Progenitor cell of endocrine pancreas (in vitro differentiated cells): Measurements from ENCODE around the gene KLF15. TPM values are rescaled to one million over a fixed set of nuclear protein-coding genes. Genes with fewer than 3 reads are reported as not detected.
A peak's percentile ranks its signal among the peaks of the same experiment; 100 is the strongest.

ENCODE experiments used
- DNase-seq: peaks from one replicate; pipeline ENCODE4 v3.0.0; 2021; ENCODE audit warnings: low spot score; ENCODE audit not compliant: unreplicated experiment
- H3K27ac Mint-ChIP-seq: 2 replicates; pipeline ENCODE4 v1.8.0; 2021; ENCODE audit warnings: mild to moderate bottlenecking, moderate library complexity, mixed read lengths
- H3K27me3 Mint-ChIP-seq: 2 replicates; pipeline ENCODE4 v1.8.0; 2021; ENCODE audit warnings: mixed read lengths
- H3K36me3 Mint-ChIP-seq: 2 replicates; pipeline ENCODE4 v1.8.0; 2022; ENCODE audit warnings: mixed read lengths; ENCODE audit not compliant: insufficient read depth
- H3K4me1 Mint-ChIP-seq: 2 replicates; pipeline ENCODE4 v1.8.0; 2021; ENCODE audit warnings: low read depth, mixed read lengths
- H3K4me3 Mint-ChIP-seq: 2 replicates; pipeline ENCODE4 v1.8.0; 2021; ENCODE audit warnings: low read depth, mild to moderate bottlenecking, moderate library complexity, mixed read lengths
- H3K9me3 Mint-ChIP-seq: 2 replicates; pipeline ENCODE4 v1.8.0; 2021; ENCODE audit warnings: low read depth, mixed read lengths
- long read RNA-seq: library from polyadenylated mRNA; unstranded; transcript quantifications from one replicate; pipeline ENCODE4 v2.0.0, GENCODE V29; 2020
- total RNA-seq: library from RNA; stranded (reverse); gene quantifications from 2 replicates; pipeline ENCODE4 v1.2.1, GENCODE V29; 2021
- TF ChIP-seq, protein P1 (sequence below): fragments of 200-600 bp; sonication (generic); IDR thresholded peaks from one replicate; pipeline ENCODE4 v1.5.0; 2021; ENCODE audit warnings: antibody characterized with exemption, mild to moderate bottlenecking; ENCODE audit not compliant: unreplicated experiment

The KLF15 gene
- 16.4 and 17.7 TPM in 2 replicates for total RNA-seq
- long read RNA-seq, partial matches to known transcripts, result 0 of 1 reads
- long read RNA-seq, other reads (novel, unspliced or antisense), result 1 of 1 reads

- Mint-ChIP-seq H3K36me3 (no peaks in the 10 kb centered on the region), H3K9me3 (no peaks in the 10 kb centered on the region), H3K27me3 (peaks cover 34% of the 10 kb centered on the region), H3K27ac (peak within 1 kb of the TSS; percentile 96), H3K4me3 (peak within 1 kb of the TSS; percentile 87), H3K4me1 (peaks cover 10% of the 10 kb centered on the region)
- DNase-seq, result peak; percentile 84
- TF ChIP-seq, protein P1, sequence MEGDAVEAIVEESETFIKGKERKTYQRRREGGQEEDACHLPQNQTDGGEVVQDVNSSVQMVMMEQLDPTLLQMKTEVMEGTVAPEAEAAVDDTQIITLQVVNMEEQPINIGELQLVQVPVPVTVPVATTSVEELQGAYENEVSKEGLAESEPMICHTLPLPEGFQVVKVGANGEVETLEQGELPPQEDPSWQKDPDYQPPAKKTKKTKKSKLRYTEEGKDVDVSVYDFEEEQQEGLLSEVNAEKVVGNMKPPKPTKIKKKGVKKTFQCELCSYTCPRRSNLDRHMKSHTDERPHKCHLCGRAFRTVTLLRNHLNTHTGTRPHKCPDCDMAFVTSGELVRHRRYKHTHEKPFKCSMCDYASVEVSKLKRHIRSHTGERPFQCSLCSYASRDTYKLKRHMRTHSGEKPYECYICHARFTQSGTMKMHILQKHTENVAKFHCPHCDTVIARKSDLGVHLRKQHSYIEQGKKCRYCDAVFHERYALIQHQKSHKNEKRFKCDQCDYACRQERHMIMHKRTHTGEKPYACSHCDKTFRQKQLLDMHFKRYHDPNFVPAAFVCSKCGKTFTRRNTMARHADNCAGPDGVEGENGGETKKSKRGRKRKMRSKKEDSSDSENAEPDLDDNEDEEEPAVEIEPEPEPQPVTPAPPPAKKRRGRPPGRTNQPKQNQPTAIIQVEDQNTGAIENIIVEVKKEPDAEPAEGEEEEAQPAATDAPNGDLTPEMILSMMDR, result no peak
These were observed at the start of gene KLF15 for GRCh38 chr3:126357295-126358037. Gene KLF15 (minus strand): TSS chr3:126357408. CDS start chr3:126352922, 4,486 bp downstream.

- no peaks in the 10 kb centered on the region for H3K36me3 Mint-ChIP-seq
- H3K4me3 Mint-ChIP-seq, result no peak overlapping the region
- no peaks in the 10 kb centered on the region for H3K9me3 Mint-ChIP-seq
- DNase-seq, result no peak
- H3K4me1 Mint-ChIP-seq, result no peaks in the 10 kb centered on the region
- TF ChIP-seq, protein P1, result no peak
- peaks cover 13% of the 10 kb centered on the region for H3K27me3 Mint-ChIP-seq
- H3K27ac Mint-ChIP-seq, result no peak overlapping the region
These were observed 49.4 kb upstream of the KLF15 start for GRCh38 chr3:126406389-126407296.

DNA sequence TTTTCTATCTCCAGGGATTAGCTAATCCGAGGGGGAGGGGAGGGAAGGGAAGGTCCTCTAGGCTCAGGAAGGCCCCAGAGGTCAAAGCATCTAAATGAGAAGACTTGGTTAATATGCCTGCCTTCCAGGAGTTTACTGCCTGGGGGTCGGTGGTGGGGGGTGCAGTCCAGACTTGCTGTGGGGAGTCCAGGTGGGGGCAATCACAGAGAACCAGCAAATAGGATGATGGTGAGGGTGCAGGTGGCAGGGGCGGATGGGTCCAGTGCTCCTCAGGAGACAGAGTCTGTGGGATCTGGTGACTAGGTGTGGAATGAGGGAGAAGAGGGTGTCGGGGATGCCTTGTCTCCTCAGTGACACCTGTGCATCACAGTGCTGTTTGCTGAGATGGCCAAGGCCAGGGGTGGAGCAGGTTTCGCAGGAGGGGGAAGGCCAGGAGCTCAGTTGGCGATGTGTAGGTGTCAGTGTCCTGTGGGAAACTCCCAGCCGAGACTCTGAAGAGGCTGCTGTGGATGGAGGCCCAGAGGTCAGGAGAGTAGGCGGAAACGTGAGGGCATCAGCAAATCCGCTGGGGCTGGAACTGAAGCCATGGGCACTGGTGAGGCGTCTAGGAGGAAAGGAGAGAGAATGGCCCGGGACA, 45.6 kb upstream of the KLF15 start:
- DNase-seq, result no peak
- H3K4me1 Mint-ChIP-seq, result no peaks in the 10 kb centered on the region
- no peak overlapping the region for H3K27ac Mint-ChIP-seq
- TF ChIP-seq, protein P1, result no peak
- H3K4me3 Mint-ChIP-seq, result no peak overlapping the region
- H3K36me3 Mint-ChIP-seq, result no peaks in the 10 kb centered on the region
- peaks cover 4% of the 10 kb centered on the region for H3K27me3 Mint-ChIP-seq
- H3K9me3 Mint-ChIP-seq, result no peaks in the 10 kb centered on the region

DNA sequence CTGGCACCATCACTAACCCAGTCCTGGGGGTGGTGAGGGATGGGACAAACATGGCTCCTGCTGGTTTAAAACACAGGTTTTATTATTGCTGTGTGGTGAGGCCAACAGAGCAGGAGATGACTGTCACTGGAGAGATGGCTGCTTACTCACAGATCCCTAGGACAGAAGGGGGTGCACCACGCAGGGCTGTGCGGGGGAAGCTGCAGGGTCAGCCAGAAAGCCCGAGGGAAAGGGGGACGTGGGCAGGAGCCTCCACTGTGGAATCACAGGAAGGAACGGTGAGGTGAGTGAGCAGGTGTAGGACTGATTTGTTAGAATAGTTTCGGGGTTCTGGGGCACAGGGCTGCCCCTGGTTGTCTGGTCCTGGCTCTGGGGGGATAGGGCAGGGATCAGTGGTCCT, 45.0 kb upstream of the KLF15 start:
- TF ChIP-seq, protein P1, result no peak
- H3K4me3 Mint-ChIP-seq, result no peak overlapping the region
- H3K4me1 Mint-ChIP-seq, result no peaks in the 10 kb centered on the region
- peaks cover 6% of the 10 kb centered on the region for H3K27me3 Mint-ChIP-seq
- H3K27ac Mint-ChIP-seq, result no peak overlapping the region
- no peak for DNase-seq
- H3K36me3 Mint-ChIP-seq, result no peaks in the 10 kb centered on the region
- H3K9me3 Mint-ChIP-seq, result no peaks in the 10 kb centered on the region
